ENCODE measurements around the gene CHURC1.
"Not testable (repeated sequence)": the region's sequence is repeated elsewhere in the genome, so short reads cannot be mapped to it uniquely, and the experiment has no call there.

Gene CHURC1

GRCh38 chr14:64910847-64911495 lies 3.3 kb upstream of the CHURC1 start:
- DNase-seq (ENCODE audit: low read depth, low spot score) = peak; percentile 7

GRCh38 chr14:64912261-64912660 lies 2.0 kb upstream of the CHURC1 start:
- DNase-seq (ENCODE audit: low read depth, low spot score) = no peak

GRCh38 chr14:64913477-64913876 lies 778 bp upstream of the CHURC1 start:
- not testable (repeated sequence) for DNase-seq (ENCODE audit: low read depth, low spot score)

GRCh38 chr14:64915029-64915424 lies 772 bp downstream of the CHURC1 start:
- no peak for DNase-seq (ENCODE audit: low read depth, low spot score)

- DNase-seq (ENCODE audit: low read depth, low spot score) = no peak
Measured at GRCh38 chr14:64915797-64916196, 1.5 kb downstream of the CHURC1 start.

- no peak for DNase-seq (ENCODE audit: low read depth, low spot score)
Measured at GRCh38 chr14:64918216-64918615, 4.0 kb downstream of the CHURC1 start.

- no peak for DNase-seq (ENCODE audit: low read depth, low spot score)
Measured at GRCh38 chr14:64919215-64919614, 5.0 kb downstream of the CHURC1 start.

- DNase-seq (ENCODE audit: low read depth, low spot score) = no peak
Measured at GRCh38 chr14:64919618-64920017, 5.4 kb downstream of the CHURC1 start.

GRCh38 chr14:64920465-64920864 lies 6.2 kb downstream of the CHURC1 start:
- no peak for DNase-seq (ENCODE audit: low read depth, low spot score)

- no peak for DNase-seq (ENCODE audit: low read depth, low spot score)
Measured at GRCh38 chr14:64923015-64923414, 8.8 kb downstream of the CHURC1 start.

GRCh38 chr14:64926398-64926995 lies 12.2 kb downstream of the CHURC1 start:
- DNase-seq (ENCODE audit: low read depth, low spot score) = no peak

- no peak for DNase-seq (ENCODE audit: low read depth, low spot score)
Measured at GRCh38 chr14:64927031-64927430, 12.8 kb downstream of the CHURC1 start.

- DNase-seq (ENCODE audit: low read depth, low spot score) = no peak
Measured at GRCh38 chr14:64928239-64929013, 14.2 kb downstream of the CHURC1 start.

GRCh38 chr14:64929014-64929359 lies 14.7 kb downstream of the CHURC1 start:
- DNase-seq (ENCODE audit: low read depth, low spot score) = no peak

- DNase-seq (ENCODE audit: low read depth, low spot score) = no peak
Measured at GRCh38 chr14:64930085-64930843, 16.0 kb downstream of the CHURC1 start.

GRCh38 chr14:64931123-64931522 lies 16.9 kb downstream of the CHURC1 start:
- DNase-seq (ENCODE audit: low read depth, low spot score) = no peak

- no peak for DNase-seq (ENCODE audit: low read depth, low spot score)
Measured at GRCh38 chr14:64932231-64932630, 18.0 kb downstream of the CHURC1 start.

GRCh38 chr14:64934338-64934929 lies 20.2 kb downstream of the CHURC1 start:
- DNase-seq (ENCODE audit: low read depth, low spot score) = no peak

- DNase-seq (ENCODE audit: low read depth, low spot score) = no peak
Measured at GRCh38 chr14:64935508-64935907, 21.3 kb downstream of the CHURC1 start.

GRCh38 chr14:64937171-64937820 lies 23.0 kb downstream of the CHURC1 start:
- DNase-seq (ENCODE audit: low read depth, low spot score) = no peak

- no peak for DNase-seq (ENCODE audit: low read depth, low spot score)
Measured at GRCh38 chr14:64937821-64938193, 23.6 kb downstream of the CHURC1 start.

Data from smooth muscle cell of the brain vasculature (primary cell).